Left renal pelvis (tissue), 4 donors: ENCODE data around the gene SCAF11. TPM values are rescaled to one million over a fixed set of nuclear protein-coding genes. Genes with fewer than 3 reads are reported as not detected.

Experiments used
- DNase-seq, 4 donors: peaks; one replicate each; pipeline ENCODE4 v3.0.0-alpha.2; 2013; ENCODE audit warnings: low read depth in 4 of 4, low spot score in 3 of 4
- polyA plus RNA-seq, 4 donors: library from polyadenylated mRNA; unstranded; fragments of 120-200 nt; gene quantifications; one replicate each; pipeline ENCODE4 v1.2.1, GENCODE V29; 2013; ENCODE audit not compliant: insufficient read length in 4 of 4

Gene SCAF11
- polyA plus RNA-seq, 4 donors, result 85.1 to 122 (median 113) TPM

- DNase-seq, result no peak
Measured at GRCh38 chr12:45980540-45980939, 9.8 kb downstream of the SCAF11 start.

DNA sequence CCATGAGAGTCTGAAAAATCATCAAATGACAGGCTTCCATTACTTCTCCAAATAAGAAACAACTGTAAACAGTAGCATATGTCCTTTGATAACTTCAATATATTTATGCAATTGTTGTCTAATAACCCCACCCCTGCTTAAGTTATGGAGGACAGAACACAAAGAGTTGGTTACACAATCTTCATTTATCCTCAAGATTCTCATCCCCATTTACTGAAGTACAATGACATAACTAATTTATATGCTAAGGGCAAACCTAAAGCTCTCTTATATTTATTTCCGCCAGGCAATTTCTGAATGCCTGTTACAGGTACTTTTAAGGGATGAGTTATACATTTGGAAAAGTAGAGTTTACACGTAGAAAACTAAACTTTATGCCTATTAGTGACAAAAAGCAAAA, 12.3 kb downstream of the SCAF11 start:
- no peak for DNase-seq

DNA sequence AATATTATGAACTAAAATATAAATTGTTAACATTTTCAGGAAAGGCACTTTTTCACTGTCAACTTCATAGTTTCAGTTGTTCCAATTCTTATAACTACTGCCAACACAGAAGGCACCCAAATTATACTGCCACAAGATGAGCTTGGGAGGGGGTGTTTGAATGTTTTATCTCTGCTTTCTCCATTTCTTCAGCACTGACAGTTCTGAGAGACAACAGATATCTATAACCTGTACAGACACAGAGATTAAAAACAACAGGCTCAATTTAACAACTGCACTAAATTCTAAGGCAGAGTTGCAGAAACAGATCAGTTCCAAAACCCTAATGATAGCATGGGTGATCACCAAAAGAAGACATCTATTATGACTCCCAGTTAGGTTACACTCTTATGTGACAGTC, 12.8 kb downstream of the SCAF11 start:
- no peak for DNase-seq

DNA sequence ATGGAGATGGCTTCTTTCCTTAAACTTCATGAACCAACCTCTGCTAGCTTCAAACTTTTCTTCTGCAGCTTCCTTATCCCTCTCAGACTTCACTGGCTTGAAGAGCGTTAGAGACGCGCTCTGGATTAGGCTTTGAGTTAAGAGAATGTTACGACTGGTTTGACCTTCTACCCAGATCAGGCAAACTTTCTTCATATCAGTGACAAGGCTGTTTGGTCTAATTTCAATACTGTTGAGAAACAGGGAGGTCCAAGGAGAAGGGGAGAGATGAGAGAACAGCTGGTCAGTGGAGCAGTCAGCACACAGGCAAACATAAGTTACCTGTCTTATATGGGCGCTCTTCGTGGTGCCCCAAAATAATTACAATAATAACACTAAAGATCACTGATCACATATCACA, 14.9 kb downstream of the SCAF11 start:
- no peak for DNase-seq

DNA sequence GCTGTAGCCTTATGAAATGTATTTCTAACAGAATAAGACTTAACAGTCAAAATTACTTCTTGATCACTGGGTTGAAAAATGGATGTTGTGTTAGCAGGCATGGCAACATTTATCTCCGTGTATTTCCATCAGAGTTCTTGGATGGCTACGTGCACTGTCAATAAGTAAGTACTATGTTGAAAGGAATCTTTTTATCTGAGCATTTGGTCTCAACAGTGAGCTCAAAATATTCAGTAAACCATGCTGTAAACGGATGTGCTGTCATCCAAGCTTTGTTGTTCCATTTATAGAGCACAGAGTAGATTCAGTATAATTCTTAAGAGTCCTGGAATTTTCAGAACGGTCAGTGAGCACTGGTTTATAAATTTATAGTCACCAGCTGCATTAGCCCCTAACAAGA, 15.5 kb downstream of the SCAF11 start:
- DNase-seq, result no peak

DNA sequence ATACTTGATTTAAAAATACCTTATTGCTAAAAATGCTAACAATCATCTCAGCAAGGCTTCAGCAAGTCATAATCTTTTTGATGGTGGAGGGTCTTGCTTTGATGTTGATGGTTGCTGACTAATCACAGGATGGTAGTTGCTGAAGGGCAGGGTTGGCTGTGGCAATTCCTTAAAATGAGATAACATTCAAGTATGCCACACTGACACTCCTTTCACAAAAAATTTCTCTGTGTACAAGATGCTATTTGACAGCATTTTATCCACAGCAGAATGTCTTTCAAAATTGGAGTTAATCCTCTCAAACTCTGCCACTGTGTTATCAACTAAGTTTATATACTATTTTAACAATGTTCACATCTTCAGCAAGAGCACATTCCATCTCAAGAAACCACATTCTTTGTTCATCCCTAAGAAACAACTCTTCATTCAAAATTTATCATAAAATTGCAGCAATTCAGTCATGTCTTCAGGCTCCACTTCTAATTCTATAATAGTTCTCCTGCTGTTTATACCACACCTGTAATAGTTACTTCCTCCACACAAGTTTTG, 16.1 kb downstream of the SCAF11 start:
- no peak for DNase-seq

DNA sequence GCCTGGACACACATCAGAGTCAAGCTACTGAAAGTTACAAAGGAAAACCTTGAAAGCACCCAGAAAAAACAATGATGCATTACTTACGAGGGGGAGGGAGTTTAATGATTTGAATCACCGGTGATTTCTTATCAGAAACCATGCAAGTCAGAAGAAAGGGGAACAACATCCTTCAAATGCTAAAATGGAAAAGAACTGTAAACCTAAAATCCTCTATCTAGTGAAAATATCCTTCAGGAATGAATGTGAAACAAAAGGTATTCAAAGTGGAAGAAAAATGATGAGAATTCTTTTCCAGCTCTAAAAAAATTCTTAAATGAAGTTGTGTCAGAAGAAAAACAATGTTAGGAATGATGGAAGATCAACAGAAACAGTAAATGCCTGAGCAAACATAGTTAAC, 16.8 kb downstream of the SCAF11 start:
- DNase-seq, result no peak

- no peak for DNase-seq
Measured at GRCh38 chr12:45970391-45970790, 20.0 kb downstream of the SCAF11 start.

- DNase-seq, result no peak
Measured at GRCh38 chr12:45969084-45969483, 21.3 kb downstream of the SCAF11 start.

DNA sequence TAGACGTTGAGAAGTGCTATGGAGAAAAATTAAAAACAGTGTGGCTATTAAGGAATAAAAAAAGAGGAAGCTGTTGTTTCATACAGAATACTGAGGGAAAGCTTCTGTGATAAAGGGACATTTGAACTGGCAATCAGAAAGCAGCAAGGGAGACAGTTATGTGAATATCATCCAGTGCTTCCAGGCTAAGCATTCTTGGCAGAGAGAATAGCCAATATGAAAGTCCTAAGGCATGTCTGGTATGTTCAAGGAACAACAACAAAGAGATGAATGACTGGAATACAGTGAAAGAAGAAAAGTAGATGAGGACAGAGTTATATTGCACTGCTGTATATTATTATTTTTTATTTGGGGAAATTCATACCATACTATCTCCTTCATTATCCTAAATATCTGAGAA, 23.9 kb downstream of the SCAF11 start:
- DNase-seq, result no peak

DNA sequence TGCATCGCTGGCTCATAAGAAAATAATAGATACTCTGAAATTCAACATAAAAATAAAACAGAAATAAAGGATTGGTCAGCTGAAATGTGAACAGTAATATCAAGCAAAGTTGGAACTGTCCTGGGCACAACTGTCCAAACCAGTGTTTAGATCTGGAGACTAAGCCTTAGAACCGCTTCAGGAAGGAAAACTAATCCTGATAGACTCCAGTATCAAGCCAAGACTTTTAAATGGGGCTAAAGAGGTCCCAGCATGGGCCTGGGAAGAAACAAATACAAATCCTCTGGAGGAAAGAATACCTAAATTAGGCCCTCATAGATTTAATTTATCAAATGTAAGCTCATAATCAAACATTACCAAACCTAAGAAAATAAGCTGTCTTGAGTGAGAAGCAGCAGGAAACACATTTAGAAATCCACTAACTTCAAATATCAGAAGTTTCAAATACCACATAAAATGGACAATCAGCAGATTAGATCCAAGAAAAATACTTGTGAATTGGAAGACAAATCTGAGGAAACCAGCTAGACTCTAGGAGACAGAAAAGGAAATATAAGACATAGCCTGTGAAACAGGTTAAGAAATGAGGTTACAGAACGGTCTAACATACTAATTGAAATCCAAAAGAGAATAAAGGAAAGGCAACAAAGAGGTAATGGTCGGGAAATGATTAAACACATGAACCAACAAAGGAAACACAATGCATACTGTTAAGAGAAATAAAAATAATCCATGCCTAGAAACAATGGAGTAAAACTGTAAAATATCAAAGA, 27.6 kb downstream of the SCAF11 start:
- DNase-seq, result no peak

GRCh38 chr12:45959728-45960127, 30.6 kb downstream of the SCAF11 start:
- no peak for DNase-seq

DNA sequence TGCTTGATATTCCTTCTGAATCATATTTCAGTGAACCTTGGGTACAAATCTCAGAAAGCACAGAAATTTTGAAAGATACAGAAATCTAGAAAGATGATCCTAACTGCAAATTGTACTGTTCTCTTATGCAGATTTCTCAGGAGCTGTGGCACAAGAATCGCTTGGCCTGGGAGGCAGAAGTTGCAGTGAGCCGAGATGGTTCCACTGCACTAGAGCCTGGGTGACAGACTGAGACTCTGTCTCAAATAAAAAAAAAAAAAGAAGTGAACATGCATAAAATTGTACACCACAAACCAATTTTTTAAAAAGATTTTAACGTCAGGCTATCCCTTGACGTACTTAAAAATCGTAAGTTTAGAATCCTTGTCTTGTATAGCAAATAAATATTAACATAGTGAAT, 31.3 kb downstream of the SCAF11 start:
- no peak for DNase-seq

DNA sequence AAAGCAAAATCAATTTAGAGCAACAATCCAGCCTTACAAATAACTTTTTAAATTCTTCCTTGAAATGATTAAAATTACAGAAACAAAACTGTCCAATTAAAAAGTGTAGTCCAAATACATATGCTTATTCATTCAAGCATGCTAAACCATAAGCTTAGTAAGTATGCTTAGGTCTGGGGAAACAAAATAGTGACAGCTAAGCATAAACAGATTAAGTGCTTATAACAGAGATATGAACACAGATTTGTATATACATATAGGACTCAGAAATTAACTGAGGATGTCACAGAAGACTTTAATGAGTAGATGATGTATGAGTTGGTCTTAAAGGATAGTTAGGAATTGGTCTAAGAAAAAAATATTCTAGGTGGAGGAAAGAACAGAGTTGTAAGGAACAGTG, 41.8 kb downstream of the SCAF11 start:
- no peak for DNase-seq

DNA sequence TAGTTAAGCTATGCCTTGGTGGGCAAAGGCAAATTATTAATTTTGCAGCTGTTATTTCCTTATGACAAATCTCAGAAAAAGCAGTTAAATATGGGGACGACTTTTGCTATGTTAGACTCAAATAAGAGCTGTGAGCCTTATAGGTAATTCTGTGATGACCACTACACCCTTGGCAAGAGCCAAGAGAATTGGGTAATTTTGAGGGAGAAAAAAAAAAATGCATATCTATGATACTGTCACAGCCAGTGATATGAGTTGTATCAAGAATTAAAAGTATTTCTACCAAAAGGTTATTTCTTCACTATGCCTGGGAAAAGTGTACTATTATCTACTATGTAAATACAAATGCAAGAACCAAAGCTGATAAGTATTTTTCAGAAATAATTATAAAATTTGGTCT, 43.9 kb downstream of the SCAF11 start:
- no peak for DNase-seq

DNA sequence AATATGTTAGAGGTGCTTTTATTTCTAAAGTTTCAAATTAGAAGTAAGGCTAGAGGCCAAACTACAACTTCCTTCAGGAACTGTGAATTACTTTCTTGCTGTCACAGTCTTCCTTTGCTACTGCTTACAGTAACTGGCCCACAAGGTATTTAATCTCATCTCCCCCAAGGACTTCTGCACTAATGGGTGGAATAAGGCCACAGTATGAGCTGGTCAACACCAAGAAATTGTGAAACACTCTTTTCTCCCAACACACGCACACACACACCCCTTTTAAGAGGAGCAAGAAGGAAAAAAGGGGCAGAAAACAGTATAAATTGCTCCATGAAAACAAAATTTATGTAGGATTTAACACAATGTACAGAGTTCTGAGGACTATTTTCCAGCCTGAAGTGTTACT, 45.6 kb downstream of the SCAF11 start:
- DNase-seq, result no peak

DNA sequence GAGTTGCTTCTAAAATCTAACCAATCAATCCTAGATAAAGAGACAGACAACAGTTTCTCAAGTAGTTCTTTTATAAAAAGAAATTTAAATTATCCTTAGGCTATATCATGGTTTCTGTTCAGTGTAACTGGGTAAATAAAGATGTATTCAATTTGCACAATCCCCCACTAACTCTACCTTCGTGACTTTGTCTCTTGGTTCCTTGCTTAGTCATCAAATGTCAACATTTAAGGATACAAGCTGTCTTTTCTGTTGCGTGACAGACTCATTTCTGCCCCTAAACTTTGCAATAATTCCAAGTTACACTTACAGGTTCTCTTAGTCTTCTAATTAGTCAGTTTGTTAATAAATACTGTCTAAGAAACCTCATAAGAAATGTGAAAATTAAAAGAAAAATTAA, 50.6 kb downstream of the SCAF11 start:
- DNase-seq, result no peak

DNA sequence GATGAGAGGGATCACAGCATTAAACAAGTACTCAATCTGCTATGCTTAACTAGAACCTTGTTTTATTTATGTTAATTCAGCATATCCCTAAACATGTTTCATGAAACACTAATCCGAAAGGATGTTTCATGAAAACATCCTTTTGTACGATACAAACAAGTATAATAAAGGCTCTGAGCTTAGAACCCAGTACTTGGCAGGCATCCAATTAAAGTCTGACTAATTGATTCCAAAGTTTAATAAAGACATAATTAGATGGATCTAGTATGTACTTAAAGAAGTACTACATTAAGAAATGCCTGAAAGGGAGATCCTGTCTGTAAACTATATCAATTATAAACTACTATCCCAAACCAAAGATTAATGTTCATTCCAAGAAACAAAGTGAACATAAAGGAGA, 51.8 kb downstream of the SCAF11 start:
- no peak for DNase-seq

GRCh38 chr12:45934956-45935355, 55.4 kb downstream of the SCAF11 start:
- DNase-seq, result no peak

DNA sequence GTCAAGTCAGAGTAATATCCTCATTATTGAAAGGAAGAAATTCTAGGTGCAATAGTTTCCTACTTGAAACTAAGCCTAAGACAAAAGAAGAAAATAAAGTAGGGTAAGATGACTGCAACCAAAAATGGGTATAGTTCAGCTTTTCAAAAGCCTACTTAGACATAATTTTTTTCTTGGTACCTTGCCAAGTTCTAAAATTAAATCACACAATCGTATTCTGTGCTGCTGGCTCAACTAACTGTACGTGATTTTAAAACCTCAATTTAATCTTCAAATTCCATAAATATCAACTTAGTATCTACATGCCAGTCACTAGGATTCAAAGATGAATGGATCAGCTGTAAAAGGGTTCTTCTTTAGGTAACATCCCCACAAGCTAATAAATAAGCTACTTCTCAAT, 56.9 kb downstream of the SCAF11 start:
- DNase-seq, result no peak

DNA sequence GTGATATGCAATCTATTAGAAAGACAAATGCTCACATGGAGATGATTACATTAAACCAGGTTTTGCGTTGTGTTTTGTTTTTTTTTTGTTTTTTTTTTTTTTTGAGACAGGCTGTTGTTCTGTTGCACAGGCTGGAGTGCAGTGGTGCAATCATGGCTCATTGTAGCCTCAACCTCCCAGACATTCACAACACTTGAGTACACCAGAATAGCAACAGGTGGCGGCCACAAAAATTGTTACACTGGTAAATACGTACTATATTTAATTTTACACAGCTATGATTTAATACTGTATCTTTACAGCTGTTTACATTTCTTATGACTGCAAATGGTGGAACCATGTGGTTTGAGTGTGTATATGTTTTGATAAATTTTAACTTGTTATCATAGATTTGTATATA, 60.0 kb downstream of the SCAF11 start:
- DNase-seq, result no peak

DNA sequence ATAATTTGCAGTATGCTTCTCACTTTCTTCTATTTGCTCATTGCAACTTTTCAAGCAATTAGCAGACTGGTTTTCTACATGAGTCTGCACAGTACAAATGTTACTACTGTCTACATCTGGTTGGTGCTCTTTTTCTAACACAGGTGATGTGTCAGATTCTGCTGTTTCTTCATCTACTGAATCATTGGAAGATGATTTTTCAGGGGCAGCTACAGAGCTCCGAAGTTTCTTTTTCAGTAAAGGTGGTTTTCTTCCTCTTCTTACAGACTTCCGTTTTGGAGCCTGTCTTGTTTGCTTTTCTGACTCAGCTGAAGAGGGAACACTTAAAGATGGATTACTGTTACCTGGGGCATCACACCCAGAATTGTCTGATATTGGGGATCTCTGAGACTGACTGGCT, 62.1 kb downstream of the SCAF11 start:
- no peak for DNase-seq

DNA sequence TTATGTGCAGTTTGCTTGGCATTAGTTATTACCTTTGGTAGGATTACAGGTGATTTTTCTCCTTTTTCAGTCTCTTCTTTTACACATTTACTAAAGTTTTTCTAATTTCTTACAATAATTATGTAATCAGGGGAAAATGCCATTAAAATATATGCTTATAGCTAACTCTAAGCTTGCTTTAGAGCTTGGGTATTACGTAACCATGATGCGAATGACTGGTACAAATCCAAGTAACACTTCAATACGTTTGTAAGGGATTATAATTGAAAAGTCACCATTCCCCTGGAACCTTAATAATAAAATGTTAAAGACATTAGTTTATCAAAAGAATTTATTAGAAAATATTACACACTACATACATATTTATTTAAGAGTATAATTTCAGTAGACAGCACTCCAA, 71.6 kb downstream of the SCAF11 start:
- DNase-seq, result no peak
